ENCODE data around the gene WWTR1. TPM values are rescaled to one million over a fixed set of nuclear protein-coding genes. Genes with fewer than 3 reads are reported as not detected.

WWTR1 gene
- total and polyA plus RNA-seq, 4 donors = 4.5 to 11.8 (median 9.0) TPM

DNA sequence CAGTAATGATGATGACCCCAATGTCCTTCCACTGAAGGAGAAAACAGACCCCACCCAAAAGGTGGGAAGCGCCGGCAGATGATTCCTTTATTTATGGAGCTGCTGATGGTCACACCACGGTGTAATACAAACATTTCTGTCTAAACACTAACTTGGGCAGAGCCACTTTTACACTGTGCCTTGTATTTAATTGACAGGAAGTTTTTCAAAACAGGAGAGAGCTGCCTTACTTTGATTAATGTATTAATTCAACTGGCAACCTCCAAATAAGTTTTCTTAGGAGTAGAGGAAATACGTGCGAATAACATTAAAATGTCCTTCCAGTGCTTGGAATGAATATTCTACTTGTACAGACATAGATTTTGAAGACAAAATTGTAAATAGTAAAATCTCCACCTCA is 70.4 kb downstream of the WWTR1 start (continued):
- TF ChIP-seq, protein P1, sequence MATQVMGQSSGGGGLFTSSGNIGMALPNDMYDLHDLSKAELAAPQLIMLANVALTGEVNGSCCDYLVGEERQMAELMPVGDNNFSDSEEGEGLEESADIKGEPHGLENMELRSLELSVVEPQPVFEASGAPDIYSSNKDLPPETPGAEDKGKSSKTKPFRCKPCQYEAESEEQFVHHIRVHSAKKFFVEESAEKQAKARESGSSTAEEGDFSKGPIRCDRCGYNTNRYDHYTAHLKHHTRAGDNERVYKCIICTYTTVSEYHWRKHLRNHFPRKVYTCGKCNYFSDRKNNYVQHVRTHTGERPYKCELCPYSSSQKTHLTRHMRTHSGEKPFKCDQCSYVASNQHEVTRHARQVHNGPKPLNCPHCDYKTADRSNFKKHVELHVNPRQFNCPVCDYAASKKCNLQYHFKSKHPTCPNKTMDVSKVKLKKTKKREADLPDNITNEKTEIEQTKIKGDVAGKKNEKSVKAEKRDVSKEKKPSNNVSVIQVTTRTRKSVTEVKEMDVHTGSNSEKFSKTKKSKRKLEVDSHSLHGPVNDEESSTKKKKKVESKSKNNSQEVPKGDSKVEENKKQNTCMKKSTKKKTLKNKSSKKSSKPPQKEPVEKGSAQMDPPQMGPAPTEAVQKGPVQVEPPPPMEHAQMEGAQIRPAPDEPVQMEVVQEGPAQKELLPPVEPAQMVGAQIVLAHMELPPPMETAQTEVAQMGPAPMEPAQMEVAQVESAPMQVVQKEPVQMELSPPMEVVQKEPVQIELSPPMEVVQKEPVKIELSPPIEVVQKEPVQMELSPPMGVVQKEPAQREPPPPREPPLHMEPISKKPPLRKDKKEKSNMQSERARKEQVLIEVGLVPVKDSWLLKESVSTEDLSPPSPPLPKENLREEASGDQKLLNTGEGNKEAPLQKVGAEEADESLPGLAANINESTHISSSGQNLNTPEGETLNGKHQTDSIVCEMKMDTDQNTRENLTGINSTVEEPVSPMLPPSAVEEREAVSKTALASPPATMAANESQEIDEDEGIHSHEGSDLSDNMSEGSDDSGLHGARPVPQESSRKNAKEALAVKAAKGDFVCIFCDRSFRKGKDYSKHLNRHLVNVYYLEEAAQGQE (IDR thresholded peaks at IDR 0.05) = no peak

DNA sequence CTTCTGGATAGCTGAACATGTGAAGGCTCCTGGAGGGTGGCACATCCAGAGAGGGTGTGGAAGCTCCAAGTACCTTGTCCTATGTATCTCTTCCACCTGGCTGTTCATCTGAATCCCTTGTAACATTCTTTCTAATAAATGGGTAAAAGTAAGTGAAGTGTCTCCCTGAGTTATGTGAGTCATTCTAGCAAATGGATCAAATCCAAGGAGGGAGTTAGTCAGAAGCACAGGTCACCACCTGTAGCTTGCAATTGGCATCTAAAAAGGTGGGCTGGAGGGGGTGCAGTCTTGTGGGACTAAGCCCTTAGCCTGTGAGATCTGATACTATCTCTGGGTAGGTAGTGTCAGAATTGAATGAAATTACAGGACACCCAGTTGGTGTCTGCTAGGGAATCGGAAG is 71.0 kb downstream of the WWTR1 start:
- Histone ChIP-seq H3K27me3 (ENCODE audit: control insufficient read depth in 4 of 4, insufficient read depth in 4 of 4, low read length in 3 of 4) (no peaks in the 10 kb centered on the region), H3K9me3 (ENCODE audit: control insufficient read depth in 4 of 4, low read length in 3 of 4) (no peaks in the 10 kb centered on the region), H3K4me1 (ENCODE audit: control insufficient read depth in 4 of 4, insufficient read depth in 4 of 4, low read length in 3 of 4) (peaks cover under 1 to 10% (median 6%) of the 10 kb centered on the region in 4 donors), H3K9ac (ENCODE audit: low read depth in 1 of 2, low read length in 2 of 2) (no peak overlapping the region), H3K4me3 (ENCODE audit: low read depth in 1 of 3, low read length in 3 of 3) (no peak overlapping the region), H3K27ac (ENCODE audit: low read depth in 1 of 2, low read length in 2 of 2) (no peak overlapping the region), H3K36me3 (ENCODE audit: control insufficient read depth in 4 of 4, insufficient read depth in 3 of 4, low read depth in 1 of 4, low read length in 3 of 4) (no peaks in the 10 kb centered on the region)
- TF ChIP-seq TAF1 (conservative IDR thresholded peaks at IDR 0.05) (no peak), CTCF (IDR thresholded peaks at IDR 0.05; ENCODE audit: low read depth, low read length, missing input control) (no peak), JUND (IDR thresholded peaks at IDR 0.05) (no peak), YY1 (IDR thresholded peaks at IDR 0.05) (no peak), NR2F2 (IDR thresholded peaks at IDR 0.05) (no peak), GABPA (IDR thresholded peaks at IDR 0.05 in 1 of 2, conservative IDR thresholded peaks at IDR 0.05 in 1 of 2) (no peak), HNF4G (IDR thresholded peaks at IDR 0.05) (no peak), FOXA2 (IDR thresholded peaks at IDR 0.05) (no peak), EGR1 (IDR thresholded peaks at IDR 0.05; ENCODE audit: low read depth in 2 of 2) (no peak), HNF4A (conservative IDR thresholded peaks at IDR 0.05) (no peak), FOXA1 (IDR thresholded peaks at IDR 0.05) (no peak), RXRA (IDR thresholded peaks at IDR 0.05) (no peak), SP1 (IDR thresholded peaks at IDR 0.05) (no peak), RAD21 (IDR thresholded peaks at IDR 0.05) (no peak)
- TF ChIP-seq, protein P2, sequence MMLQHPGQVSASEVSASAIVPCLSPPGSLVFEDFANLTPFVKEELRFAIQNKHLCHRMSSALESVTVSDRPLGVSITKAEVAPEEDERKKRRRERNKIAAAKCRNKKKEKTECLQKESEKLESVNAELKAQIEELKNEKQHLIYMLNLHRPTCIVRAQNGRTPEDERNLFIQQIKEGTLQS (IDR thresholded peaks at IDR 0.05) = no peak
- TF ChIP-seq, protein P3, sequence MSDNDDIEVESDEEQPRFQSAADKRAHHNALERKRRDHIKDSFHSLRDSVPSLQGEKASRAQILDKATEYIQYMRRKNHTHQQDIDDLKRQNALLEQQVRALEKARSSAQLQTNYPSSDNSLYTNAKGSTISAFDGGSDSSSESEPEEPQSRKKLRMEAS (IDR thresholded peaks at IDR 0.05) = no peak
- TF ChIP-seq, protein P4, sequence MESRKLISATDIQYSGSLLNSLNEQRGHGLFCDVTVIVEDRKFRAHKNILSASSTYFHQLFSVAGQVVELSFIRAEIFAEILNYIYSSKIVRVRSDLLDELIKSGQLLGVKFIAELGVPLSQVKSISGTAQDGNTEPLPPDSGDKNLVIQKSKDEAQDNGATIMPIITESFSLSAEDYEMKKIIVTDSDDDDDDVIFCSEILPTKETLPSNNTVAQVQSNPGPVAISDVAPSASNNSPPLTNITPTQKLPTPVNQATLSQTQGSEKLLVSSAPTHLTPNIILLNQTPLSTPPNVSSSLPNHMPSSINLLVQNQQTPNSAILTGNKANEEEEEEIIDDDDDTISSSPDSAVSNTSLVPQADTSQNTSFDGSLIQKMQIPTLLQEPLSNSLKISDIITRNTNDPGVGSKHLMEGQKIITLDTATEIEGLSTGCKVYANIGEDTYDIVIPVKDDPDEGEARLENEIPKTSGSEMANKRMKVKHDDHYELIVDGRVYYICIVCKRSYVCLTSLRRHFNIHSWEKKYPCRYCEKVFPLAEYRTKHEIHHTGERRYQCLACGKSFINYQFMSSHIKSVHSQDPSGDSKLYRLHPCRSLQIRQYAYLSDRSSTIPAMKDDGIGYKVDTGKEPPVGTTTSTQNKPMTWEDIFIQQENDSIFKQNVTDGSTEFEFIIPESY (IDR thresholded peaks at IDR 0.05) = no peak
- TF ChIP-seq, protein P1 (IDR thresholded peaks at IDR 0.05) = no peak
- 96% methylated on average over 1 of the region's 1 CpG for WGBS
- DNase-seq (ENCODE audit: low spot score) = no peak

All from liver (tissue), 9 donors.